ENCODE results near the gene HNRNPUL2.

HNRNPUL2 gene

DNA sequence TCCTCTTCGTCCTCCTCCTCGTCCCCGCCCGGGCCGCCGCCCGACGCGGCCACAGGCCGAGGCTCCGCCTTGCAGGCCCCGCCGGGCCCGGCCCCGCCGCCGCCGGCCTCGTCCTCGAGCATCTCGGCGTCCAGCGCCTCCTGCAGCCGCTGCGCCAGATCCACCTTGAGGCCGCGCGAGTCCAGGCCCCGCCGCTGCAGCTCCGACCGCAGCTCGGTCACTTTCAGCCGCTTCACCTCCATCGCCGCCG, 417 bp downstream of the HNRNPUL2 start:
- no peak for DNase-seq (ENCODE audit: low read depth in 2 of 2)

DNA sequence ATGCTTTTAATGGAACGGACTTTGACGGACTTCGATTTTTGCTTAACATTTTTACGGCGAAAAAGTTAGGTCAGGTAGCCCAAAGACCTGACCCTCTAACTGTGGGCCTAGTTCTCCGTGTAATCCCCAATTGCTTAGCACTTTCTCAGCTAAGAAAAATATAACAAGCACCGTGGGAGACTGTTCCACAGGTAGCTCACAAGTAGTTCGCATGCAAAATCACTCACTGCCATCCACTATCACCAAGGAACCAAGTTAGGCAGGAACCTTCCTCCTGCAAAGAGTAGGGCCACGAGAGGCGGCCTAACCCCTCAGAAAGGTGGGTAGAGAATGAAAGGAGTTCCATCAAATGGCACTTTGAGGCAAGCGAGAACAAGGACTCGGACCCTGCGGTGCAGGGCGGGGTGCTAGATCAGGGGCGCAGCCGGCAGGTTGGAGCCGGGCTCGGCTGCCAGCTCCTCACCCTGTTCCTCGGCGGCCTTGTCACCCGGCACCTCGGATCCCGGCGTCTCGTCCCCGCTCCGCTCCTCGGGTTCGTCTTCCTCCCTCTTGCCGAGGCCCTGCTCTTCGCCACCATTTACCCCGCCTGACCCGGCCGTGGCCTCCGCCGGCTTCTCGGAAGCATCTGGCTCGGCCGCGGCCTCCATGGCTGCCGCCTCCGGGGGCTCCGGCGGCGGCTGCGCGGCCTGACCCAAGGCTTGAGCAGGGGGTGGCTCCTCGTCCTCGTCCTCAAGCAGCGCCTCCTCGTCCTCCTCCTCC, 922 bp downstream of the HNRNPUL2 start:
- DNase-seq (ENCODE audit: low read depth in 2 of 2), result no peak

DNA sequence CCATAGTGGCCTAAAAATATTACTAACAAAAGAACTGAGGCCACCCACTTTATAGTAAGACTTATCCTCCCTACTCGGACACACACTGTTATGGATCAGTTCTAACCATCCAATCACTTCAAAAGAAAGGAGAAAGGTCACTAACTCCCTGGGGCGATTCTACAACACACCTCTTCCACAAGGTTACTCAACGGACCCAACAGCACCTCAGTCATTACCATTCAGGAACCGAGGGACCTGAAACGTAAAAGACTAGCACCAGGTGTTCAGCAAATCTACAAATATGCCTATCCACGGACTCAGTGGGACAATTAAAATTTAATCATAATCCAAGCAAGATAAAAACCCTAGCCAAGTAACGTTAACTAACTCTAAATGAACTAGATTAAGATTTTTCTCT, 1.6 kb downstream of the HNRNPUL2 start:
- no peak for DNase-seq (ENCODE audit: low read depth in 2 of 2)

DNA sequence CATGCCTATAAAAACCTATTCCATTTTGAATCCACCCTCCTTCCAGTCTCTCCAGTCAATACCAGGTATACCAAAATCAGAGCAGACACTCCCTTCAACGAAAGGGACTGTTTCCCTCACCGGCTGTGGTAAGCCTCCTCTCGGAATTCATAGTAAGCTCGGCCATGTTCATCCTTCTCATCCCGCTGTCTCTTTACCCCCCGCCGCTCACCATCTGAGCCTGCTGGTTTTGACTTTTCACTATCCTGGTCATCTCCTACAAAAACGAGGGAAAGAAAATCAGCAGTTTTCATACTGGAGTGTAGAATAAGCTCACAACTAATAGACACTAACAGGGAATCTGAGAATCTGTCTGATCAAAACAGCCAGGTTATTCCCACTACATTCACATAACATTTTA, 3.1 kb downstream of the HNRNPUL2 start:
- DNase-seq (ENCODE audit: low read depth in 2 of 2), result no peak

DNA sequence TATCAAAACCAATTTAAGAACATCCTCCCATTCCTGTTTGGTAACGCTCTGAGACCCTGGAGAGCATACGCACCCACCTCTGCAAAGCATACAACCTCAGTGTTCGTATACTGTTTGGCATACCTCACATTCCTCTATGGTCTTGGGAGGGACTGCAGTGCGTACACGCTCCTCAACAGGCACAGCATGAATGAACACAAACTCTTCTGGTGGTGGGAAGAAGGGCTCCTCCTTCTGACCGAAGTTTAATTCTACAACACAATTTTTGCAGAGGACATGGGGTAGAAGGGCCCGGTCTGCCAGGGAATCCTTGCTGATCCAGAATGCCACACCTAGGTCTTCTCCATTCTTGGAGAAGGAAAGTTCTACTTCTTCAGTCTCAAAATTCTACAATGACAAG, 5.3 kb downstream of the HNRNPUL2 start:
- no peak for DNase-seq (ENCODE audit: low read depth in 2 of 2)

DNA sequence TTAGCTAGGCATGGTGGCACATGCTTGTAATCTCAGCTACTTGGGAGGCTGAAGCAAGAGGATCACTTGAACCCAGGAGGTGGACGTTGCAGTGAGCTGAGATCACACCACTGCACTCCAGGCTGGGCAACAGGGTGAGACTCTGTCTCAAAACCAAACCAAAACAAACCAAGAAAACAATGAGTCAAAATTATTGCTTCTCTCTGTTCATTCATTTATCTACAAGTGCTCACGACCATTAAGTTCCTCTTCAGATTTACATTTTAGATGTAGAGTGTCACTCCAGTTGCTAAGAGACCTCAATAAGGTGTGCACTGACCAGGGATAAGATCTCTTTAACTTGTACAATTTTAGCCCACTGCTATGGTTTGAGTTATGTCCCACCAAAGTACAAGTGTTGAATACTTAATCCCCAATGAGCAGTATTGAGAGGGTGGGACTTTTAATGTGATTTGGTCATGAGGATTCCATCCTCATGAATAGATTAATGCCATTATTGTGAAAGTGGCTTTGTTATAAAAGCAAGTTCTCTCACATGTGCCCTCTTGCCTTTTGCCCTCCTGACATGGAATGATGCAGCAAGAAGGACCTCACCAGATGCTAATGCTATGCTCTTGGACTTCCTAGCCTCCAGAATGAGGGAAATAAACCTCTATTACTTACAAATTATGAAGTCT, 7.8 kb downstream of the HNRNPUL2 start:
- DNase-seq (ENCODE audit: low read depth in 2 of 2), result no peak

DNA sequence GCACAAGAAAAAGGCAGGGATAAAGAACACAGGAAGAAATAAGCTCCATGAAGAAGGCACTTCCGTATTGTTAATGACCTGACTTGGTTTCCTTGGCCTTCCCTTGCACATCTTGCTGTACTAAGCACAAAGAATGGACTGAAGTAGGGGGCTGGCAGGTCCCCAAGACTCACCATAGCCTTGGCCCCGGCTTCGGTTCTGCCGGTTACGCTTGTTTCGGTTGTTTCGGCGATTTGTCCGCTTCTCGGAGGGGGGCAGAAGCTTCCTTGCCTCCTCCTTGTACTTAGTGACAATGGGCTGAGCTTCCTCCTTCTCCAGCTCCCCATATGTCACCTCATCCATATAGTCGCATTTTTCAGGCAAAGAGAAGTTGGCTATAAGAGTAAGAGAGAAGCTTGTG, 10.4 kb downstream of the HNRNPUL2 start:
- DNase-seq (ENCODE audit: low read depth in 2 of 2), result no peak

DNA sequence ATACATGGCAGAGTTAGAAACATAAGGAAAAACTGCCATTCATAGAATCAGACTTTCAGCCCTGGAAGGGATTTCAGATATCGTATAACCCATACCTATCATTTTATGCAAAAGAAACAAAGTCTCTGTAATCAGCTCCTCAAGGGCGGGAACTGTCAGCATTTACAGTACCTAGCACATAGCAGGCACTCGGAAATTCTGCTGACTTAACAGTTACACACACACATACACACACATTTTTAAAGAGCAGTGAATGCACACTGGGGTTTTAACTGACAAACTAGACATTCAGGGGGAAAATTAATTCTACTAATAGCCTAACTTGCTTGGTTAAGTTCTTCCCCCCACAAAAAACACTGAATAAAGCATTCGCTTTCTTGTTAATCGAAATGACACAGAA, 11.1 kb downstream of the HNRNPUL2 start:
- DNase-seq (ENCODE audit: low read depth in 2 of 2), result no peak

DNA sequence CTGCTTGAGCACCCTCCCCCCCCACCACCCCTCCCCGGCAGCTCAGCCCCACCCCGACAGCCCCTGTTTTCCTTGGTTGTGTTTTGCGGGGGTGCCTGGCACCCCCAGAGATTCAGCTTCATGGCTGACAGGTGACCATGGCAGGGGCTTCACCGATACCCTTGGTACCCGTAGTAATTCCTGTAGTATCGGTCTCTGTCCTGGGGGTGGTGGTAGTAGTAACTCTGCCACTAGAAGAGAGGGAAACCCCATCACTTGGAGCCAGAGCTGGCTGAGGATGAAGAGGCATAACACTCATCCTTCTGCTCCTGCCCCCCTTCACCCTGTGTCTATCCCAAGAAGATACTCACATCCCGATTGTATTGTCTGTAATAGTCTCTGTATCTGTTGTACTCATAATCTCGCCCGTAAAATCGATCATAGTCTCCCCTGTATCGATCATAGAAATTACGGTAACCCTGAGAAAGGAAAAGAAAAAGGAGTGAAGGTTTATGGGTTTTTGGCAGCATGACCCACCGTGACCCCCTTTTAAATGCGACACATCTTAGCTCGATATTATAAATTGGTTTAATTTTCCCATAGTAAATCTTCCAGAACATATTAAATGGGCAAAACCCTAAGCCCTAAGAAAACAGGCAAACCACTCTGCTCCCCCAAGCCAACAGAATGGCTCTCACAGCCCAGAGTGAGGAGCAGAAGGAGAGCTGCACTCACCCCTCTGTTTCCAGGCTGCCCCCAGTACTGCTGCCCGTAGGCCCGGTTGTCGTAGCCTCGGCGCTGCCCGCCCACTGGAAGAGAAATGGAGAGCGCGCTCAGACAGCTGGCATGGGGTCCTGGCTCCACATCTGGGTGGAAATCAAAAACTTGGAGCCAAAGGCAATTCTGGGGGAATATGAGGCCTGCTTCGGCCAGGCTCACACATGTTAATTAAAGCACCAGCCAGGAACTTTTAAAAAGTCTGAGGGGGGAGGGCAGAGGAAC, 11.8 kb downstream of the HNRNPUL2 start:
- no peak for DNase-seq (ENCODE audit: low read depth in 2 of 2)

DNA sequence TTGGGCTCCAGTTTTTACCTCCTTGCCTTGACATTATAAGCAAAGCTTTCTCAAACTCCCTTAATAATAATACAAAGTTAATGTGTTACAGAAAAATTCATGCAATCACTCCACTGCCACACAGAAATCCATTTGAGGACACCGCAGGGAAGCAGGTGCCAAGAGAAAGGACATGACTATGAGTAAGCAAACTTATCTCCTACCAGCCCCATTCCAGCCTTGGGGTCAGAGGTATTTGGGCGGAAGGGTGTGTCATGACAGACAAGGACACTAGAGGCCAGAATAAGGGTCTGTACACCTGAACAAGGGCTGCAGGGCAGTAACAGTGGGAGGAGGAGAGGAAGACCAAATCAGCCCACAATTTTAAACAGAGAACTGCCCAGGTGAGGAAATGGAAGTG, 13.9 kb downstream of the HNRNPUL2 start:
- no peak for DNase-seq (ENCODE audit: low read depth in 2 of 2)

DNA sequence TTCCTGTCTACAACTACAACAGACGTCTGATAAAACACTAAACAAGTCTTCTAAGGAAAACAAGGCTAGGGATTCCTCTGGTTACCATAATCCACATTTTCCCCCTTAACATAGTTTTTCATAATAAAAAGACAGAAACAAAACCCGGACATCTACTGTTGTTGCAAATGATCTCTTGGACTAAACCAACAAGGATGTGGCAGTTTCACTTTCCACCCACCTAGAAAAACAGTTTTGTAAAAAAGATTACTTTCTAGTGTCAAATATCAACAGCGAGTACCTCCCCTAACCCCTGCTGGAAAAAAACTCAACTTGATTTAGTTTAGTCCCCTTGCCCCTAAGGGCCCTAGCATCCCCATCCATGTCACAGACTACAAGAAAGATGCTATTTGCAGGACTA, 14.4 kb downstream of the HNRNPUL2 start:
- DNase-seq (ENCODE audit: low read depth in 2 of 2), result no peak

DNA sequence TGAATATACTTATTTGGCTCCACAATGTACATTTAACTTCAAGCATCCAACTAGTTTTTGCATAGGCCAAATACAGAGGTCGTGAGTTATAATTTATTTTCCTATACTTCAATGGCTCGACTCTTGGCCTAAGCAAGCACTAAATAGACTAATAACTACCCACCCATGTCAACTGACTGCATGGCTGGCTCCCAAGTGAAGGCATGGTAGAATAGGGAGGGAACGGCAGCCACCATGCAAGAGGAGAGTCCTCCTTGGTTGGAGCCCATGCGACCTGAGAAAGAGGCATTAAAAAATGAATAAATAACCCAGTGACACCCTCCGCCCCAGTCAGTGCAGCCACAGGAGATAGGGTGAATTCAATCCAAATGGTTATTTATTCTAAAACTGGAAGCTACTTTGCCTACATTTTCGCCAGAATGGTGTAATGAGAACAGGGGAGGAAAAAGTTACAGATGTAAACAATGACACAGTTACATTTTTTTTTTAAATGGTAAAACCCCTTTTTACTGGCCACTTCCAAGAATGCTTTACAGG, 14.9 kb downstream of the HNRNPUL2 start:
- DNase-seq (ENCODE audit: low read depth in 2 of 2), result no peak

DNA sequence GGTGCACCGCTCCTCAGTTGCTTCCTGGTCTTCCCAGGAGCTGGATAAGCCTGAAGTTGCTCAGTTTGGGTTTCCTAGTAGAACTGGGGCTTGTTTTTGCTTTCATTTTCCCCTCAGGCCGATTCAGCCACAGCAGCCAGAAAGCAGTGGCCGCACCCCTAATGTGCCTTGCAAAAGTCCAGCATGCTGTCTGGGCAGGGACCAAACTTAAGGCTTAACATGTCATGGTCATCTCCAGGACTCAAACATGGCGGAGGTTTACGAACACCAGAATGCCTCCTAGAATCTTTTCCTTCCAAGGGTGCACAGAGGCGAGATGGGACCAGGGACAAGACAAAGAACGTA, 17.3 kb downstream of the HNRNPUL2 start:
- DNase-seq (ENCODE audit: low read depth in 2 of 2), result no peak

DNA sequence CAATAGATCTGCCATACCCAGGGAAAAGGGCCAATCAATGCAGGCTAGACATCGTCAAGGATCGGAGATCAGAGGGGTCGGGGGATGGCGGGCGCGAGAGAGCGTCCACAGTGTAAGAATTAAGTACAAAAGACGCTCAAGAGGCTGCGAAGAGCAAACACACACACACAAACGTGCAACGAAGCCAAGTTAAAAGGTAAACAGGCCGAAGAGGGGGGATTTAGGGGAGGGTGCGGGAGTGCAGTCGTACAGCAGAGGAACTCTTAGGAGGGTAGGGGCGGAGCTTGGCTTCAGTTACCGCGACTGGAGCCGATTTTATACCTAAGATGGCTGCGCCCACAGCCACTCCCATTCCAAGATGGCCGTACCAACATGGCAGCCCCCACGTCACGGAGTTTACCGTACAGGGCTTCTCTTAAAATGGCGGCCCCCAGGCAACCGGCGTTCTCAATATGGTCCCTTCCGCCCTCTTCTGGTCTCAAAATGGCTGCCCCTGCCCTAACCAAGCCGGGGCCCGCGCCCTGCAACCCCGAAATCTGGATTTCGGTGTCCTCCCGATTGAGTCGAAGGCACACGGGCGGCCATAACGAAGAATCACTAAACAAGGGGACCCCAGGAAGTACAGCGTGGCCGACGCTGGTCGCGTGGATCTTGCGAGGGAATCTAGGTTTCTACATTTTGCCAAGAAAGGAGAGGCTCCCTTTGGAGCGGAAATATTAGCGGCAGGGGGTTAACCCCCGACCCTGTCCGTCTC, 17.8 kb downstream of the HNRNPUL2 start:
- DNase-seq (ENCODE audit: low read depth in 2 of 2), result peak; percentile 82 to 91

DNA sequence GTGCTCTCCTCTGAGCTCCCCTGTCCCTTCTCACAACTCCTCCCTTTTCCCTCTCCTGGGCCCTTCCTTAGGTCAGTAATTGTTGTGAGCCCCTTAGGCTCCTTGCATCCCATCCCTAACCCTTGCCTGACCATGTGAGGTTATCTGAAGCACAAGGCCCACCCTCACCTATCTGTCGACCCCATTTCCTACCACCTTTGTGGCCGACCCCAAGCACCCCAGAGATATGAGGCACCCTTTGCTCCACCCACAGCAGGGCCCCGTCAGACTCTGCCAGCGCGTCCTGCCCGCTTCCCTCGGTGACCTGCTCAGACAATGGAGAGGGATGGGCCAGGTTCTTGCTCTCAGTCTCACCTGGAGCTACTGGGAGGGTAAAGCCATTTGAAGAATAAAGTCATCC, 18.5 kb downstream of the HNRNPUL2 start:
- DNase-seq (ENCODE audit: low read depth in 2 of 2), result no peak

DNA sequence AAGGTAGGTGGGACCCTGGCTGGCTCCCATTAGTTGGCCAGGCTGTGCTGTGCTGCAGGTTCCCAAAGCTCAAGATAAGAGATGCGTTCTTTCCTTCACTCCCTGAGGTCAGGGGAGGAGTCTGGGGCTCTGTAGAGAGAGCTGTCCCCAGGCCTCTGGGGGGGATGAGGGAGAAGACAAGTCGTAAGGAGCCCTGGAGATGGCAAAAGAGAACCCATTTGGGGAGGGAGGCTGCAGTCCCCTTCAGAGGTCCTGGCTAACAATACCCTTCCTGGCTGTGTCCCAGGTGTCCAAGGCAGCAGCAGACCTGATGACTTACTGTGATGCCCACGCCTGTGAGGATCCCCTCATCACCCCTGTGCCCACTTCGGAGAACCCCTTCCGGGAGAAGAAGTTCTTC, 18.9 kb downstream of the HNRNPUL2 start:
- DNase-seq (ENCODE audit: low read depth in 2 of 2), result no peak

DNA sequence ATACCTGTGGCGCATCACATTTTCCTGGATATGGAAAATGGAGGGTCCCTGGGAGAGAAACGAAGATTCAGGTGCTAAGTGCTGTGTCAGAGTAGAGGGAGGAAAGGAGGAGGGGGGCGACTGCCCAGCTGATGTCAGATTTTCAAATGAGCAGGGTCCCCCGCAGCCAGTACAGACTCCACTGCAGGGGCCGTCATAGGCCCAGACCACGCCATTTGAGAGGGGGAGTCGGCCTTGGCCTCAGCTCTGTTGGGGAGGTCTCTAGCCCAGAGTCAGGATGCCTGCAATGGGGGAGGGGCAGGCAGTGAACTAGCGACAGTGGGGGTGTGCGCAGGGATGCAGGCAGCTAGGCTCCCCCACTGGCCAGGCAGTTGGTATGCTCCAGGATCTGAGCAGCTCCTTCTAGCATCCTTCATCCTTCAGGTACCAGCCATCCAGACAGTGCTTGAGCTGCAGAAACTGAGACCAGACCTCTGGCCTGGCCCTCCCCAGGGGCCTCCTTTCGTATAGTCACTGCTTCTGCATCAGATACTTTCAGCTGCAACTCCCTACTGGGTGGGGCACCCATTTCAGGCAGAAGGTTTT, 19.9 kb downstream of the HNRNPUL2 start, which contains the start of the genes BSCL2 and GNG3:
Gene BSCL2 (minus strand): TSS at position 148 of the 585 bp plus-strand sequence. CDS start 229 bp downstream, outside the sequence.
Gene GNG3 (plus strand): TSS at position 400 of the 585 bp plus-strand sequence. CDS start 620 bp downstream, outside the sequence.
- DNase-seq (ENCODE audit: low read depth in 2 of 2), result no peak

DNA sequence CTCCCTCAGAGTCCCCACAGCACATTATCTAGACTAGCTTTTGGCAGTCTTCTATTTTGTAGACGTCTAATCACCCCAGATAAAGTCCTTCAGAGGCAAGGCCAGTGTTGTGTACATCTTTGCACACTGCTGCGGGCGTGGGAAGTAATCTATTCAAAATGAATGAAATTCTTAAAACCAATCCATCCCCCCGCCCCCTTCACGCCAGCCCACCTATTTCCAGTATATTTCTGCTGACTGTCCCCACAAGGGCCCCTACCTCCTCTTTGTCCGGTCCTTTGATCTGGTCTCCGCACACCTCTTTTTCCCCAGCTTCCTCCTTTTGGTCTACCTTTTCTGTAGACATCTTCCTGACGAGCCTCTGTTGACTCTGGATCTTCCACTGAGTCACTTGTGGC, 20.4 kb downstream of the HNRNPUL2 start:
- DNase-seq (ENCODE audit: low read depth in 2 of 2), result no peak

DNA sequence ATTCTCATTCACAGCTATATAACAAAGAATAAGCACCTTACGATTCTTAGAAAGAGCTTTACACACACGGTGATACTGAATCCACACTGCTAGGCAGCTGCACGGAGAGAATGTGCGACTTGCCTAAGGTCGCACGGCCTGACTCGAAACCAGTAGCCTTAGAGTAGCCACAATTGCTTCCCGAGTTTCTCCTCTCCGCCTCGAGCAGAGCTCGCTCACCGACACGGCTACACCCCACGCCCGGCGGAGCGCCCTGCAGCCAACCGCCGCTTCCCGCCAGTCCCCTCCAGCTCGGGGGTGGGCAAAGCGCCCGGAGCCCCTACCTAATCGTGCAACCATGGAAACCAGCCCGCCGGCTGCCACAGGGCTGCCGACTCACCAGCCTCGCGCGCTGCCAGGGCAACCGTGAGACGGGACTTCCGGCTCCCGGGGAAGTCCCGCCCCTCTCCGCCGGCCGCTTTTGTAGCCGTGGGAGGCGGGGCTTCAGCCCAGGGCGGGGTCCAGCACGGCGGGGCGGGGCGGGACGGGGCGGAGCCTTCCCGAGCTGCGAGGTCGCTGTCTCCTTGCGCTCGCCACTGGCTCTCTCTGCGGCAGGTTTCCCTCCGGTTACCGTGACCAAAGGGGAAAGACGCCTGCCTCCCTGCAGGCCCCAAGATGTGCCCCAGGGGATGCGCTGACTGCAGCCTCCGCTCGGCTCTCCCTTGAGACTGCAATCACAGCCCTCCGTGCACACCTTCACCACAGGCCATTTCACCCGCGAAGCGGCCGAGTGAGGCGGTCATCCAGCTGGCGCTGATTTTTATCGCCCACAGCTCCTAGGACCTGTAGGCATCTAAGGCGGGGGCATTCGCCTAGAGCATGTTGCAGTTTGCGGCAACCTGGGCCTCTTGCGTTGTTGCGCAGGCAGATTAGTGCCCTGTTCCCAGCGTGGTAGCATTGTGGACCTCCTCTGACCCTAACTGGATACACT, 21.1 kb downstream of the HNRNPUL2 start:
- DNase-seq (ENCODE audit: low read depth in 2 of 2), result peak; percentile 90 to 94

DNA sequence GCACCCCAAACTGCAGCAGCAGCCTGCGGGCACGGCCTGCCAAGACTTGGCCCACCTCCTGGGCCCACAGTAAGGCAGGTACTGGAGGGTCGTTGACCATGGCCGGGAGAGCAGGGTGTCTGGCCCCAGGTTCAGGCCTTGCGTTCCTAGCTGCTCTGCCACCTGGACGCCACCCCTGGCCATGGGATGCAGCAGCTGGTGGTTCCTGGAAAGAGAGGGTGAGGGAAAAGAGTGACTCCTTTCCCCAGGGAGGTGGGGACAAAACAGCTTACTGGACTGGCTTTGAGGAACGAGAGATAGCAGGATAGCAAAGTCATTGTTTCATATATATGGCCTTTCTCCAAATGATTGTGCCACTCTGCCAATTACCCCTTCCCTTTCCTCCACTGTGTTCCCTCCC, 21.8 kb downstream of the HNRNPUL2 start:
- DNase-seq (ENCODE audit: low read depth in 2 of 2), result no peak

Data from stimulated activated CD4-positive, alpha-beta T cell treated with anti-CD3 and anti-CD28 coated beads, Interleukin-1b, Interleukin-23, amount 100 ng/mL, for 1 hour (primary cell).